Skeletal muscle tissue (tissue), 4 donors: ENCODE data around the gene BBX. TPM values are rescaled to one million over a fixed set of nuclear protein-coding genes. Genes with fewer than 3 reads are reported as not detected.

ENCODE experiments used
- H3K27ac ChIP-seq: one replicate; pipeline ENCODE4 v1.7.0; 2013; ENCODE audit warnings: mild to moderate bottlenecking, low read depth, low read length, inconsistent platforms
- H3K27me3 ChIP-seq, 3 donors: one replicate each; pipeline ENCODE4 v1.7.0; 2013; ENCODE audit warnings: low read length in 3 of 3; ENCODE audit not compliant: control insufficient read depth in 3 of 3, insufficient read depth in 3 of 3
- H3K36me3 ChIP-seq, 3 donors: one replicate each; pipeline ENCODE4 v1.7.0; 2013; ENCODE audit warnings: low read length in 3 of 3; ENCODE audit not compliant: control insufficient read depth in 3 of 3, insufficient read depth in 3 of 3
- H3K4me1 ChIP-seq, 3 donors: one replicate each; pipeline ENCODE4 v1.7.0; 2013; ENCODE audit warnings: low read length in 3 of 3, mild to moderate bottlenecking in 3 of 3; ENCODE audit not compliant: control insufficient read depth in 3 of 3, insufficient read depth in 3 of 3
- H3K4me3 ChIP-seq, 3 donors: one replicate each; pipeline ENCODE4 v1.7.0; 2013; ENCODE audit warnings: low read length in 3 of 3
- H3K9ac ChIP-seq, 3 donors: one replicate each; pipeline ENCODE4 v1.7.0; 2013; ENCODE audit warnings: low read length in 3 of 3, mild to moderate bottlenecking in 3 of 3, moderate library complexity in 2 of 3, low read depth in 1 of 3
- H3K9me3 ChIP-seq, 3 donors: one replicate each; pipeline ENCODE4 v1.7.0; 2013; ENCODE audit warnings: low read length in 3 of 3; ENCODE audit not compliant: control insufficient read depth in 3 of 3
- total RNA-seq: library from RNA; depleted of rRNA; stranded (reverse); fragments of >200 nt; gene quantifications from one replicate; pipeline ENCODE4 v1.2.3, GENCODE V29; 2014
- donor health status: Osteomylitis.

BBX gene
- total RNA-seq, 1 donor from 2014 or later = 32.9 TPM

DNA sequence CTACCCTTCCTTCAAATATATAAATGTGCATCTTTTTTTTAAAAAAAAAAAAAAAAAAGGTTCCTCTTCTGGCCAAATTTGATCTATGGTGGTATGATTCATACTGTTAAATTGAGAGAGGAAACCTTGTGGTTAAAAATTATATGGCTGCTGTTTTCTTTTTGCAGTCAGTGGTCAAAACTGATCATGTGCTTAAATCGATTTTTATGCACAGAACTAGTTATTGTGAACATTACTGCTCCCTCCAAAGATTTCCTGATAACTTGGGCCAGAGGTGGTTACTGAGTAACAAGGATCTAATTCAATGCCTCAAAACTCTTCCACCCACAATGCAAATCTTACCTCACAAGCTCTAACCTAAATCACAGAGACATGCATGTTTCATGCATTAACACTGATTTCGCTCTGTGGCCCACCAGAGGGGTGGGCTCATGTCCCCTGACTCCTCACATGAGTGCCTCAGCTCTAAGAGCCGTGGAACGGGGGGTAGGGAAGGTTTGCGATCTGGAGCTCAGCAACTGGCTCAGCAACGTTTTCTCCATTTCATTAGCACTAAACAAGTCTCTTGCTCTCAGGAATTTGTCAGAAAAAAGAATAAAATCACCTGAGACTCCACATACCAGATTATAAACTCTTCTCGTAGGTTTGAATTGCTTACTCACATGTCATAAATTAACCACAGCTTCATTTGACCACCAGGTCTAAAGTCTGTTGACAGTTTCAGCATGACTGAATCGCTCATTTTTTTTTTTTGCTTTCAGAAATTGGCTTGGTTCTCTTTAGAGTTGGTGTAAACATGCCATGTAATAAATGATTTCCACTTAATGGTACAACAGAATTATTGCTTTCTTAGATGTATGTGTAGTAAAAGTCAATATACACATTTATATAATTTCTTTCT, 287.7 kb downstream of the BBX start:
- Histone ChIP-seq H3K27ac (no peak overlapping the region), H3K9me3 (no peaks in the 10 kb centered on the region), H3K4me3 (no peak overlapping the region), H3K36me3 (peaks cover 8 to 12% (median 12%) of the 10 kb centered on the region in 3 donors), H3K4me1 (peaks cover 0 to 4% (median 0%) of the 10 kb centered on the region in 3 donors), H3K9ac (no peak overlapping the region), H3K27me3 (no peaks in the 10 kb centered on the region)

DNA sequence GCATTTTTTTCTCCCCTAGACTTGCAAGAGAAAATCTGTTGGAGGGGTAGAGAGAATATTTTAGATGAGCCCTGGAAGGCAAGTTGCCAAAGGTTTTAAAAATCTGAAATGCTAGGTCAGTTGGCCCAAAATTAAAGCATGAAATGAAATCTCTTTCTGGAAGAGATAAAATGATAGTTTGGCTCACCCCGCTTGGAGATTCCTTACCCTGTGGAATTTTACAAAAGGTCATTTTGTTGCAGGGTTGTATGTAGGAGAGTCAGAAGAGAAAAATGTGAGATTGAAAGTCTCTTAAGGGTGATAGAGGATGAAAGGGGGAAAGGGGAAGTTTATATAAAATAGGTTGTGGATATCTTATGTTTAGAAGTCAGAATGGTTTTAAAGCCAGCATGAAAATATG, 290.3 kb downstream of the BBX start:
- H3K36me3 ChIP-seq = peaks cover 0 to 2% (median 0%) of the 10 kb centered on the region in 3 donors
- H3K9ac ChIP-seq = no peak overlapping the region
- H3K9me3 ChIP-seq = no peaks in the 10 kb centered on the region
- H3K4me1 ChIP-seq = peaks cover 0 to 4% (median 0%) of the 10 kb centered on the region in 3 donors
- no peak overlapping the region for H3K4me3 ChIP-seq
- no peak overlapping the region for H3K27ac ChIP-seq
- H3K27me3 ChIP-seq = no peaks in the 10 kb centered on the region

DNA sequence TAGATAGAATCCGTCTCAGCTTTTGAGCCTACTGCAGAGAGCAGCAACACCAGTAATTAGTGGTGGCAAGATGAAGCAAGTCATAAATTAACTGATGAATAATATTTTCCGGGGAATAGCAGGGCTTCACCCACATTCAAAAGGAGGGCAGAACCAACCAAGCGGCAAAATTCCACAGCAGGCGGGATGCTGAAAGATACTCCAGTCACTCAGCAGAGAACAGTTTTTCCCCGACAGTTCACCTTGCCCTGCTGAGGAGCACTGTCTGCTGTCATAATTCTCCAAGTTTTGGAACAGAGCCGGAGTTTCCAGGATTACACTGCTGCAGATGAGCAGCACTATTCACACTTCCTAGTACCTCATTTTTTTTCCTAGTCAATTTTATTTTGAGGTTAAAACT, 293.3 kb downstream of the BBX start:
- H3K9me3 ChIP-seq = no peaks in the 10 kb centered on the region
- no peak overlapping the region for H3K27ac ChIP-seq
- H3K9ac ChIP-seq = no peak overlapping the region
- no peaks in the 10 kb centered on the region for H3K36me3 ChIP-seq
- H3K4me3 ChIP-seq = no peak overlapping the region
- peaks cover 0 to 3% (median 0%) of the 10 kb centered on the region in 3 donors for H3K27me3 ChIP-seq
- peaks cover 0 to 4% (median 0%) of the 10 kb centered on the region in 3 donors for H3K4me1 ChIP-seq

DNA sequence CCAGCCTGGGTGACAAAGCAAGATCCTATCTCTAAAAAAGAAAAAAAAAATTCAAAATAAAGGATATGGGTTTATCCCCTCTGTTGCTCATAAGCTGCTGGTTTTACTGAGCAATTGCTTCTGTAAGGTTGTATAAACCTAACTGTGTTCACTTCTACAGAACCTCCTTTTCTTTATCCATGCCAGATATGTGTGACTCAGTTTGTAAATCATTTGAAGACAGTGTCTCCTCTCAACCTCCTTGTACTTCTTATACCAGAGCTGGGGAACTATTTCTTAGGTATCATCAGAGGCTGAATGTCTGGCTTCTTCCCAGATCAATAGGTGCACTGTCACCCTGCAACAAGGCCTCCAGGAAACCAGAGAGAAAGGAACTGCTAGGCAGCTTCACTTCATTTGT, 294.3 kb downstream of the BBX start:
- no peaks in the 10 kb centered on the region for H3K9me3 ChIP-seq

DNA sequence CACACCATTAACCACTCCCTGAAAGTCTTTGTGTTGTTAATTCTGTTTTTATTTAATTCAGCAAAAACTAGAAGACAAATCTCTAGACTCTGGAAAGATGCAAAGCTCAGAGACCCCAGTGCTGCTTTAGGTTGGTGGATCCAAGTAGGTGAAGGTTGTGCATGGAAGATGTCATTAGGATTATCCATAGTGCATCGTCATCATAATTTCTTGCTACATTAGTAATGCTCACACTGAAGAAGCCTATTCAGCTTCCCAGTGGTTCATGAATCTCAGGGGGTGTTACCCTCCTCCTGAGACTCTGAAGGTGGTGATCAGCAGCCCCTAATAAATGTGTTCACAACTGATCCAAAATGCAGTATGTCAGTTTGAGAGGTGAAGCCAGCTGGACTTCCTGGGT, 295.3 kb downstream of the BBX start:
- Histone ChIP-seq H3K27ac (no peak overlapping the region), H3K27me3 (peaks cover 0 to 3% (median 0%) of the 10 kb centered on the region in 3 donors), H3K4me3 (no peak overlapping the region)

More for the DNA sequence above, 294.3 kb downstream of the BBX start:
- no peak overlapping the region for H3K9ac ChIP-seq
- no peak overlapping the region for H3K4me3 ChIP-seq
- H3K4me1 ChIP-seq = peaks cover 0 to 4% (median 0%) of the 10 kb centered on the region in 3 donors
- no peak overlapping the region for H3K27ac ChIP-seq
- H3K27me3 ChIP-seq = peaks cover 0 to 3% (median 0%) of the 10 kb centered on the region in 3 donors
- no peaks in the 10 kb centered on the region for H3K36me3 ChIP-seq

DNA sequence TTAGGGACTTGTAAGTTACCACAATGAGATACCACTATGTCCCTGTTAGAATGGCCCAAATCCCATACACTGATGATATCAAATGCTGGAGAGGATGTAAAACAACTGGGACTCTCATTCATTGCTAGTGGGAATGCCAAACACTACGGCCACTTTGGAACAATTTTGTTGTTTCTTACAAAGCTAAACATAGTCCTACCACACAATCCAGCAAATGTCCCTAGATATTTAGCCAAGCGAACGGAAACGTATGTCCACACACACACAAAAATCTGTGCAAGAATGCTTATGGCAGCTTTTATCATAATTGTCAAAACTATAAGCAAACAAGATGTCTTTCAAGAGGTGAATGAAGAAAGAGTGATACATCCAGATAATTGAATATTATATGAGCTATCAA, 296.9 kb downstream of the BBX start:
- H3K9ac ChIP-seq = no peak overlapping the region
- H3K4me1 ChIP-seq = no peaks in the 10 kb centered on the region
- no peaks in the 10 kb centered on the region for H3K36me3 ChIP-seq
- no peak overlapping the region for H3K4me3 ChIP-seq
- H3K27ac ChIP-seq = no peak overlapping the region
- H3K9me3 ChIP-seq = no peaks in the 10 kb centered on the region
- peaks cover 0 to 3% (median 0%) of the 10 kb centered on the region in 3 donors for H3K27me3 ChIP-seq

More for the DNA sequence above, 295.3 kb downstream of the BBX start:
- no peaks in the 10 kb centered on the region for H3K9me3 ChIP-seq
- H3K36me3 ChIP-seq = no peaks in the 10 kb centered on the region
- no peak overlapping the region for H3K9ac ChIP-seq
- no peaks in the 10 kb centered on the region for H3K4me1 ChIP-seq

DNA sequence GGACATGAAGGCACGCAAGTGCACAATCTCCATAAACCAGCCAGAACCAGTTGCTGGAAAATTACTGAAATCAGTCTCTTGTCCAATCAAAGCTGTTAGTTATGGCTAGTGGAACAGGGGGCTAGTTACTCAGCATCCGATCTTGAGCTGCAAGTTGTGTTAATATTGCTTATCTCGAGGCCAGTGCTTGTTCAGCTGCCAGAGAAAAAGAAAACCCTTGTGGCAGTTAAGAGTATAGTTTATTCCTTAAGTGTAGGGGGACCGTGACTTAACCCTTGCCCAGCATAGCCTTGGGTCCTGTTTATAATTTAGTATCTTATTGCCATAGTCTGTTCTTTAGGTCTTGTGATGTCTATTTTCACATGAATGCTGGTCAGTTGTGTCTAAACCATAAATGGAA, 299.5 kb downstream of the BBX start:
- Histone ChIP-seq H3K9me3 (no peaks in the 10 kb centered on the region), H3K4me3 (no peak overlapping the region), H3K9ac (no peak overlapping the region), H3K27ac (no peak overlapping the region), H3K36me3 (no peaks in the 10 kb centered on the region), H3K27me3 (peaks cover 0 to 3% (median 0%) of the 10 kb centered on the region in 3 donors), H3K4me1 (no peaks in the 10 kb centered on the region)

DNA sequence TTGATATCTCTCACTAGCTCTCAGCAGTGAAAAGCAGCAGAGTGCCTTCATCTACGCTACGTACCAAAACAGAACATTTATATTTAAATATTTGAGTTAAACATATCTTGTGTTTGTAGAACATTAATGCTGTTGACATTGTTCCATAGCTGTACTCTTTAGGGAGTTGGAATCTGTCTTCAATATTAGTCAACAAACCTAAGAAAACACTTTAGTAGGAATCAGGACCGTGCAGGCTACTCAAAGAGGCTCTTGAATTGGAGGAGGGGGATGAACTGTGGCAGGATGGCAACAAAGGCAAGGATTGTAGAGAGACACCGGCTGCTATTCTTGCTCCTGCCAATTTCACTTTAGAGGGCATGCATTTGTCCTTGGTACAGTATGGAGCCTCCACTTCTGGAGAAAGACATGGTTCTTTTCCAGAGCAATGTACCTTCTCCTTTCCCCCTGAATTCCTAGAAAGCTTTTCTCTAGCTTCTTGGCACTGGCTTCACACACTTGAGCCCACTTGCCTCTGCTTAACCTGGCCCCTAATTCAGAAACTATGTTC, 302.1 kb downstream of the BBX start:
- Histone ChIP-seq H3K9me3 (no peaks in the 10 kb centered on the region), H3K27me3 (peaks cover 0 to 1% (median 0%) of the 10 kb centered on the region in 3 donors), H3K27ac (no peak overlapping the region), H3K9ac (no peak overlapping the region), H3K36me3 (no peaks in the 10 kb centered on the region), H3K4me3 (no peak overlapping the region), H3K4me1 (no peaks in the 10 kb centered on the region)

DNA sequence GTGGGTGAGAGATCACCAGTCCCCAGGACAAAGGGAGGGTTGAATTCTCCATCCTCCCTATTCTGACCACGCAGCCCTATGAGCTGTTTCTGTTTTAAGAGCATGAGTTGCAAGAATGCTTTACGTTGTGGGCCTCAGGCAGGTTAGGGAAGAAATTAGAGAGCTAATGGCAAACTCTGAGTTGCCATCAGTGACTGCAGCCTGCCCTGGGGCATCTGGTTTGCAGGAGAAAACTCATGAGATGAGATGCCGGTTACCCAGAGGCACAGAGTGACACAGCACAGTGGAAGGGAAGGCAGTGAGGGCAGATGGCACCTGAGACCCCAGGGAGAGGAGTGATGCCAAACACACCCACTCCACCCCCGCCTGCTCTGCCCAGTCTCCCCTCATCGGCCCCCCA, 302.8 kb downstream of the BBX start:
- Histone ChIP-seq H3K9ac (no peak overlapping the region), H3K27me3 (no peaks in the 10 kb centered on the region), H3K4me1 (no peaks in the 10 kb centered on the region), H3K4me3 (no peak overlapping the region), H3K27ac (no peak overlapping the region), H3K9me3 (no peaks in the 10 kb centered on the region), H3K36me3 (no peaks in the 10 kb centered on the region)

DNA sequence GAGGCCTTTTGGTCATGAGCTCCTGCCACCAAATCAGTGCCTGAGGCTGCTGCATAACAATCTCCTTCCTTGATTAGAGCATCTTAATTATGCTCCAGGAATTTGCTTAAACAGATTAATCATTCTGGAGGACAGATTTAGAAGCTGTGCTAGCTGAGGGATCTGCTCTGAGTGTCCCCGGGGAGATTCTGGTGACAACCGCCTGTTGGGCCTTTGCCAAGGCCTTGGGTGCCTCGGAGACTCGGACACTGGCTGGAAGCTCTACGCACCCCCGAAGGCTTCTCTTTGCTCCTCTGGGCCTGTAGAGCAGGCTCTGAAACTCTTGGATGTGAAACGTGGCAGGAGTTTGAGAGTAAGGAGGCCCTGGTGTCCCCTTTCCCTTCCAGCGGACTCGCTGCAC, 304.0 kb downstream of the BBX start:
- Histone ChIP-seq H3K27me3 (no peaks in the 10 kb centered on the region), H3K27ac (no peak overlapping the region), H3K36me3 (no peaks in the 10 kb centered on the region), H3K4me1 (peaks cover 0 to under 1% (median 0%) of the 10 kb centered on the region in 3 donors), H3K9ac (no peak overlapping the region), H3K4me3 (no peak overlapping the region), H3K9me3 (no peaks in the 10 kb centered on the region)
